ENCODE measurements around the gene TVP23A. TPM values are rescaled to one million over a fixed set of nuclear protein-coding genes. Genes with fewer than 3 reads are reported as not detected.

Gene TVP23A
- polyA plus RNA-seq, 3 donors: 0.06 to 0.17 (median 0.08) TPM

DNA sequence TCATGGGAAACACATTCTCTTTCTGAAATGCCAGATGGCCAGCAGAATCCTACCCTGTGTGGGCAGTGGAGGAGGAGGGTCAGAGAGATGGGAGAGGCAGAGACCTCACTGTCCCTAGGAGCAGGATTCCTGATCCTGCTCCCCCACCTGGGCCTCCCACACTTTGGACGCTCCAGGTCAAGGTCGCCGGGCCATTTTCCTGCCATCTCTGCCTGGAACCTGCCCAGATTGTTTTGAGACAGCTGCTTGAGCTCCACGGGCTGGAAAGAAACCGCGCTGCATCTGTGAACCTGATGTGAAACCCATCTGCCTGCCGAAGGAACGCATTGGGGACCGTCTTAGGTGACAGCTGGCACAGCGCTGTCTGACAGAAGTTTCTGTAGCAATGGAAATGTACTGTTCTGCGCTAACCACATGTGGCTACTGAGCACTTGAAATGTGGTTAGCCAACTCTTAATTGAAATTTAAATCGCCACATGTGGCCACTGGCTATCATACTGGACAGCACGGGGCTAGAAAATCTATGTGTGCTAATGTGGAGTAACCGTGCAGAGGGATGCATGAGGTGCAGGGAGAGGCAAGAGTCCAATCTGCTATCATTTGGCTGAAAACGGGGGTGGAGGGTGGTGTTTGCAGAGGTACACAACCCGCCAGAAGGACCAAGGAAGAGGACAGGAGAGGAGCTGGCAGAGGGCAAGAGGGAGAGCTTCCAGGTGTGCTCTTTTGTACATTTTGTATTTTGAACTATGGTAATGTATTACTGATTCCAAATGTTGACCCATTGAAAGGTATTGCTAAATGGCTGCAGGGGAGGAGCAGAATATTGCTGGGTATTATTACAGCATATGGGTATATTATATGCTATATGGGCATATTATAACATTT, 90.3 kb downstream of the TVP23A start:
- no peak overlapping the region for H3K27ac ChIP-seq (ENCODE audit: low read depth in 1 of 2, low read length in 2 of 2)
- no peak overlapping the region for H3K4me3 Mint-ChIP-seq
- peaks cover 0 to under 1% (median 0%) of the 10 kb centered on the region in 7 donors for H3K9me3 Mint-ChIP-seq
- no peaks in the 10 kb centered on the region for H3K4me1 Mint-ChIP-seq
- no peaks in the 10 kb centered on the region for H4K20me1 ChIP-seq (ENCODE audit: insufficient read depth, low read length)
- 85% methylated on average over 16 of the region's 16 CpGs for WGBS (ENCODE audit: insufficient coverage)
- TF ChIP-seq, protein P1, sequence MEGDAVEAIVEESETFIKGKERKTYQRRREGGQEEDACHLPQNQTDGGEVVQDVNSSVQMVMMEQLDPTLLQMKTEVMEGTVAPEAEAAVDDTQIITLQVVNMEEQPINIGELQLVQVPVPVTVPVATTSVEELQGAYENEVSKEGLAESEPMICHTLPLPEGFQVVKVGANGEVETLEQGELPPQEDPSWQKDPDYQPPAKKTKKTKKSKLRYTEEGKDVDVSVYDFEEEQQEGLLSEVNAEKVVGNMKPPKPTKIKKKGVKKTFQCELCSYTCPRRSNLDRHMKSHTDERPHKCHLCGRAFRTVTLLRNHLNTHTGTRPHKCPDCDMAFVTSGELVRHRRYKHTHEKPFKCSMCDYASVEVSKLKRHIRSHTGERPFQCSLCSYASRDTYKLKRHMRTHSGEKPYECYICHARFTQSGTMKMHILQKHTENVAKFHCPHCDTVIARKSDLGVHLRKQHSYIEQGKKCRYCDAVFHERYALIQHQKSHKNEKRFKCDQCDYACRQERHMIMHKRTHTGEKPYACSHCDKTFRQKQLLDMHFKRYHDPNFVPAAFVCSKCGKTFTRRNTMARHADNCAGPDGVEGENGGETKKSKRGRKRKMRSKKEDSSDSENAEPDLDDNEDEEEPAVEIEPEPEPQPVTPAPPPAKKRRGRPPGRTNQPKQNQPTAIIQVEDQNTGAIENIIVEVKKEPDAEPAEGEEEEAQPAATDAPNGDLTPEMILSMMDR (IDR thresholded peaks at IDR 0.05): no peak
- H3K4me2 ChIP-seq (replicated peaks; ENCODE audit: extremely low read depth, low read length, poor library complexity, severe bottlenecking): no peak overlapping the region
- no peak overlapping the region for H2AFZ ChIP-seq (ENCODE audit: insufficient read depth, low read depth, low read length, poor library complexity, severe bottlenecking)
- H3K27me3 ChIP-seq (ENCODE audit: control insufficient read depth in 2 of 2, insufficient read depth in 2 of 2, low read length in 2 of 2): no peaks in the 10 kb centered on the region
- intact Hi-C loops (cut with micrococcal nuclease): no loop called here
- no peaks in the 10 kb centered on the region for H3K36me3 Mint-ChIP-seq
- H3K9ac ChIP-seq (ENCODE audit: insufficient read depth, low read length, poor library complexity, severe bottlenecking): no peak overlapping the region
- no peaks in the 10 kb centered on the region for H3K36me3 ChIP-seq (replicated peaks in 1 of 2; ENCODE audit: control insufficient read depth in 1 of 2, insufficient read depth in 2 of 2, low read length in 2 of 2)
- no peak for DNase-seq
- H3K4me3 ChIP-seq (replicated peaks in 1 of 3; ENCODE audit: low read depth in 2 of 3, low read length in 3 of 3): no peak overlapping the region
- H3K4me1 ChIP-seq (ENCODE audit: control insufficient read depth in 1 of 2, insufficient read depth in 2 of 2, low read length in 2 of 2): no peaks in the 10 kb centered on the region
- no peaks in the 10 kb centered on the region for H3K27me3 Mint-ChIP-seq (ENCODE audit: low read depth in 3 of 3)
- no peaks in the 10 kb centered on the region for H3K9me3 ChIP-seq (replicated peaks in 1 of 2; ENCODE audit: control insufficient read depth in 1 of 2, insufficient read depth in 1 of 2, low read length in 2 of 2)
- H3K79me2 ChIP-seq (ENCODE audit: insufficient read depth, low read length): no peaks in the 10 kb centered on the region
- H3K27ac Mint-ChIP-seq: no peak overlapping the region

Small RNAs within 50 kb of the gene (small RNA-seq; reads per million reads assigned to genes)
- gene MTND4LP24 (ENCODE audit: insufficient read length, low read depth): not detected
- not detected for gene MTND6P33 (ENCODE audit: insufficient read length, low read depth)

Other genes with a start within 250 kb of the TVP23A start
- gene EMP2, start 238.2 kb downstream of the TVP23A start, polyA plus RNA-seq: not detected
- under 1 TPM in 1 of 3 donors, not detected in 2; 0.16 TPM for gene TEKT5, start 123.9 kb downstream of the TVP23A start, polyA plus RNA-seq
- 10 to 100 TPM; 52.8 to 56.6 (median 54.3) TPM for gene NUBP1, start 75.0 kb downstream of the TVP23A start, polyA plus RNA-seq
- gene CIITA, start 58.4 kb upstream of the TVP23A start, polyA plus RNA-seq: 100 to 1,000 TPM in 1 of 3 donors, 10 to 100 TPM in 2; 15.6 to 178 (median 22.1) TPM
- gene DEXI, start 123.7 kb upstream of the TVP23A start, polyA plus RNA-seq: 10 to 100 TPM in 1 of 3 donors, 1 to 10 TPM in 2; 4.9 to 10.8 (median 6.8) TPM
- gene CLEC16A, start 125.8 kb upstream of the TVP23A start, polyA plus RNA-seq: 10 to 100 TPM in 1 of 3 donors, 1 to 10 TPM in 2; 3.4 to 12.0 (median 5.8) TPM